Inferior parietal cortex (tissue), 1 donor: ENCODE results near the gene AMN1.
"Not testable (repeated sequence)": the region's sequence is repeated elsewhere in the genome, so short reads cannot be mapped to it uniquely, and the experiment has no call there.

Source experiments
- DNase-seq: peaks from one replicate; pipeline ENCODE4 v3.0.0-alpha.2; 2016; ENCODE audit errors: extremely low spot score

Gene AMN1

DNA sequence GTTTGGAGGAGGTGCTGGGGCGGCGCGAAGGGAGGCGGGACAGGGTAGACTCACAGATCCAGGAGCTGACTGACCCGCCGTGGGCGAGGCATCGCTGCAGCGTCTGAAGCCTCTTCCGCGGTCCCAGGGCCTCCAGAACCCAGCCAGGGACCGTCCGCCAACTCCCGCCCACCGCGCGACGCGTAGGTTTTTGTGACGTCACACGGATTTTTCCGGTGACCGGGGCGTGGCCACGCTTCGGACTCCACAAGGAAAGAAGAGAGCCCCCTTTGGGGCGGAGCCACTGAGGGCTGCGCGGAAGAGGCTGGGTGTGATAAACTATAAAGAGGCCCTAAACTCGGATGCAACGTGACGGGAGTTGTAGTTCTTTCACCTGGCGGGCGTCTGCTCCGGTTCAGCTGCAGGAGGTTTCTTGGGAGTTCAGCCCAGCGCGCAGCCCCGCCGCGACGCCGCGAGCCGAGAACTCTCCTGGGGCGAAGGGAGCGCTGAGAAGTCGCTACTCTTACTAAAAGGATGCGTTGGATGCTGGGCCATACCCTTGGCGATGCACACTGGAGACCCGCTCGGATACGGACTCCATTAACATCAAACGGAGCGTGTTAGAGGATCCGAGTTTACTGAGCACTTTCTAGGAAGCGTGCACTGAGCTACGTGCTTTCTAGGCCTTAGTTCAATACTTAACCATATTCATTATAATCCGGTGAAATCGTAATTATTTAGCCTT, at the start of gene AMN1:
Gene AMN1 (minus strand): TSS at position 105 of the 724 bp plus-strand sequence. CDS start 13 bp downstream, at position 92.
- DNase-seq = peak; percentile 99

DNA sequence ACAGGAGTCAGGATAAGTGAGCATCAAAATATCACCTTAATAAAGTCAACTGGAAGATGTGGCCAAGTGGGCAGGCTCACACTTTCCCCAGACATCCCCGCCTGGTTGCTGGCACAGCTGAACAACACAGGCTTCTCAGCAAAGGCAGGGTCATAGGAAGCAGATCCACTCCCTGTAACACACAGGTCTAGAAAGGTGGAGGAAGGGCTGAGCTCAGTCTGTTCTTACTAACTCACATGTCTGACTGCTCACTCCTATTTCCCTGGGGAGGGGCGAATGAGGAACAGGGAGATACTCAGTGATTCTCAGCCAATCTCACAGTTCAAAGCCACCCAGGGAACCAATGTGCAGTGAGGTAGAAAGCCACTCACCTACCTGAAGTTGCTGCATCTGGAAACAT, 45.0 kb upstream of the AMN1 start:
- DNase-seq = no peak

DNA sequence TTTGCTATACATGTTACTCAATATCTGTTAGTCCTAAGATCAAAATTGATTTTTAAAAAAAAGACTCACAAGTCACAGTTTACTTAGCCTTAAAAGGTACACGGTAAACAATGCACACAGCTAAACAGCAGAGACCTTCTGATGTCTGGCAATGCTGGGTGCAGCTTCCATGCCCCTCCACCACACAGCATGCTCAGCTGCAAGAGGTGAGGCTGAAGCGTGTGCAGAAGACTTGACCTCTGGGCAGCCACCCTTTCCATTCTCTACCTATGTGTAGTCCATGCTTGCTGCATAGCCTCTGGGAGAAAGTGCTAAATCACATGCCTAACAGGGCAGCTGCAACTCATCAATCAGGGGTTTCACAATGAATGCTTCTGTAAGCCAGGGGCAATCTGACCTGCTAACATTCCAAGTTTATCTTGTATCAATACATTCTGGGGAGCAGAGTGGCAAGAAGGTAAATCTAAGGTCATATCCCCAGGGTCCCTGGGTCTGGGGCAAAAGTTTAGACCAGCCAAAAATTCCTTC, 44.5 kb upstream of the AMN1 start:
- no peak for DNase-seq

DNA sequence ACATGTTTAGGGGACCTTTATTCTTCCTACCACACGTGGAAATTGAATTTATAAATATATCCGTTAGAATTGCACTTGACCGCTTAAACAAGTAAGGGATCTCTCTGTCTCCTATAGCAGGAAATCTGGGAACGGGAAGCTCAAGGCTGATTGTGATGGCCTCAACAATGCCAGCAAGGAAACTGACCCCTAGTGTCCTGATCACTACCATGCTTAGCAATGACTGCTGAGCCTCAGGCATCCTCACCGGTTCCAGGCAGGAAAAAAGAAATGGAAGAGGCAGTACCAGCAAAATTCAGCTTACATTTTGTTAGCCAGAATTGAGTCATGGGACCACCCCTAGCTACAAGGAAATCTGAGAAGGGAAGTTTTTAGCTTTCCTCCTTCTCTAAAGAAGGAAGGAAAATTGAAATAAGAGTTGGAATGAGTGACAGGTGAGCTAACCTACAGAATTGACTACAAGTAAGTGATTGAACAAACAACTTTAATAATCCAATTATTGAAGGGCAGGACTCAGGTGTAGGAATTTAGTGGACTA, 43.9 kb upstream of the AMN1 start:
- DNase-seq = no peak

DNA sequence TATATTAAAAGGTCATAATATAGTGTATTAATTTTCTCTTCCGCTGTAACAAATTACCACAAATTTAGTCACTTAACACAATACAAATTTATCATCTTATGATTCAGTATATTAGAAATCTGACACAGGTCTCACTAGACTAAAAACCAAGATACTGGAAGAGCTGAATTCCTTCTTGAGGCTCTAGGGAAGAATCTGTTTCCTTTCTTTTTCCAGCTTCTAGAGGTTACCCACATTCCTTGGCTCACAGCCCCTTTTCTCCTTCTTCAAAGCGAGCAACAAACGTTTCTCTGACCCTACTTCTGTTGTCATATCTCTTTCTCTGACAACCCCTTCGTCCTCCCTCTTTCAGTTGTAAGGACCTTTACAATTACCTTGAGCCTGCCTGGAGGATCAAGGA, 43.4 kb upstream of the AMN1 start:
- no peak for DNase-seq

DNA sequence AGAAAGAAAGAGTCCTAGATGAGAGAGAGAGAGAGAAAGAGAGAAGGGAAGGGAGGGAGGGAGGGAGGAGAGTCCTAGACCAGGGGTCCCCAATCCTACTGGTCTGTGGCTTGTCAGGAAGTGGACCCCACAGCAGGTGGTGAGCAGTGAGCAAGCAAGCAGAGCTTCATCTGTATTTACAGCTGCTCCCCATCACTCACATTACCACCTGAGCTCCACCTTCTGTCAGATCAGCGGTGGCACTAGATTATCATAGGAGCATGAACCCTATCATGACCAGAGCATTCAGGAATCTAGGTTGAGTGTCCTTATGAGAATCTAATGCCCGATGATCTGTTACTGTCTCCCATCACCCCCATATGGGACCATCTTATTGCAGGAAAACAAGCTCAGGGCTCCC, 39.2 kb upstream of the AMN1 start:
- no peak for DNase-seq

DNA sequence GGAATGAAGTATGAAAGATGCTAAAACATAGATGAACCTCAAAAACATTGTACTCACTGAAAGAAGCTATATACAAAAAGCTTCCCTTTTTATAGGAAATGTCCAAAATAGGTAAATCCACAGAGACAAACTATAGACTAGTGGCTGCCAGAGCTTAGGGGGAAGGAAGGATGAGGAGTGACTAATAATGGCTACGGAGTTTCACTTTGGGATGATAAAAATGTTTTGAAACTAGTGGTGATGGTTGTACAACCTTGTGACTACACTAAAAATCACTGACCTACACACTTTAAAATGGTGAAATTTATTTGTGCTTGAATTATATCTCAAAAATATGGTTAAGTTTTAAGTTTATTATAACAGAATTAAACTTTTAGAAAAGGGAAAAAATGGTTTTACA, 37.1 kb upstream of the AMN1 start:
- no peak for DNase-seq

DNA sequence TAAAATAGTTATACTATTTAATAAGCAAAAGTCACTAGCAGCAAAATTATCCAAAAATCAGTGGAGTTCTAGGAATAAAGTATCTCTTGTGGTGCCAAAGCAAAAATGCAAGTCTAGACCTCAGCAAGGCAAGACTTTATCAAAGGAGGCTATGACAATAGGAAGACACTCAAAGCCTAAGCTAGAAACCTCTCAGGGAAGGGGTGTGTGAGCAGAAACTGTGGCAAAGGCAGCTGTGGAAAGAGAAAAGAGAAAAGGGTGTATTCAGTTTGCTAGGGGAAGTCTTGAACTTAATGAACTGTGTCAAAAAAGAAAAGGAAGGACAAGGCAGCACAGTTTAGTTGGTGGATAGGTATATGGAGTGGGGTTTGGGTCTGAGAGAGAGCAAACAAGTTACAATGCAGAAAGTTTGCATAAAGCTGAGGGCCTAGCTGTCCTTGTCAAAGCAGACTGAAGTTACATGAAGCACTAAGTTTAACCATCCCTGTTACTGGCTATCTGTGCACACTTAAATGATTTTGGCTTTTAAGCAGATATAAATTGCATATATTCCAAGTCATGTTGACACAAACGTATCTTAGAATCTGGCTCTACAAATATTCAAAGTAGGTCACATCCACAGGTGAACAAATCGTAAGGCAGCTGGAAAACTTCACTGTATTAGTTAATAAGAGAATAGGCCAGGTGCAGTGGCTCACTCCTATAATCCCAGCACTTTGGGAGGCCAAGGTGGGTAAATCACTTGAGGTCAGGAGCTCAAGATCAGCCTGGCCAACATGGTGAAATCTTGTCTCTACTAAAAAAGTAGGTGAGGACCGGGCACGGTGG, 31.0 kb upstream of the AMN1 start:
- DNase-seq = no peak

DNA sequence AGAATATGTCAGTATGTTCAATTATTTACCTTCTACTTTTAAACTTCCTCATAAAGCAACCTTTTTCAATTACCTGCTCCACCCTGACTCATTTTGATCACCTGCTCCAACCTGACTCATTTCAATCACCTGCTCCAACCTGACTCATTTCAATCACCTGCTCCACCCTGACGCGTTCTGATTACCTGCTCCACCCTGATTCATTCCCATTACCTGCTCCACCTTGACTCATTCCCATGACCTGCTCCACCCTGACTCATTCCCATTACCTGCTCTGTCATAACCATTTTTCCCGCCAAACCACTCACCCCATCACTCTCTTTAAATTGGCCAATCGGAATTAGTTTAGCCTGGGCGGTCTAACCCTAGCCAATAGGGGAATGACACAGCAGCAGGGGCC, 29.5 kb upstream of the AMN1 start:
- not testable (repeated sequence) for DNase-seq

DNA sequence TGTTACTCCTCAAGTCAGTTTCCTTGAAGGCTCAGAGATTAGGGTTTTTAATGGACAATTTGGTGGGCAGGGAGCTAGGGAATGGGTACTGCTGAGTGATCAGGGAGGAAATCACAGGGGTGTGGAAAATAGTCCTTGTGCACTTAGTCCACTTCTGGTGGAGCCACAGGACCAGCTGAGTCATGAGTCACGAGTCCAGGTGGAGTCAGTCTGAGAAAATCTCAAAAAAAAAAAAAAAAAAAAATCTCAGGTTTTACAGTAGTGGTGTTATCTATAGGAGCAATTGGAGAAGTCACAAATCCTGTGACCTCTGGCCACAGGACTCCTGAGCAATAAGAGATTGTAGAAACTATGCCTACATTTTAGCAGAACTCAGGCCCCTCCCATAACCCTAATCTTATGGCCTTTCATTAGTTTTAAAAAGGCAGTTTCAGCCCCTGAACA, 28.2 kb upstream of the AMN1 start:
- DNase-seq = no peak

DNA sequence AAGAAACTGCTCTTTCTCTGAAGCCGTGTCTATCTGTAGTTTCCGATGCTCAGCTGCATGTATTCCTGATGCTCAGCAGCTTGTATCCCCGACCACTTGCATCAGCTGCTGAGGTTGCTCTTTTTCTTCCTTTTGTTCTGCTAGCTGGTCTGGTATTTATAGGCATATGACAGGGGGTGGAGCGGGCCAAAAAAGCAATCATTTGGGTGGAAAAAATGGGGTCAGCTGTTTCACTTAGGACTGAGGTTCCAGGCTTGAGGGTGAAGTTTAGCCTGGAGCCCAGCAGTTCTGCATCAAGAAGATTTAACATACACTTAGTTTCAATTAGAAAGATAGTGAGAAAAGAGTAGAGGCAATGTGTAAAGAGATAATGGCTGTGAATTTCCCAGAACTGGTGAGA, 23.6 kb upstream of the AMN1 start:
- DNase-seq = no peak

DNA sequence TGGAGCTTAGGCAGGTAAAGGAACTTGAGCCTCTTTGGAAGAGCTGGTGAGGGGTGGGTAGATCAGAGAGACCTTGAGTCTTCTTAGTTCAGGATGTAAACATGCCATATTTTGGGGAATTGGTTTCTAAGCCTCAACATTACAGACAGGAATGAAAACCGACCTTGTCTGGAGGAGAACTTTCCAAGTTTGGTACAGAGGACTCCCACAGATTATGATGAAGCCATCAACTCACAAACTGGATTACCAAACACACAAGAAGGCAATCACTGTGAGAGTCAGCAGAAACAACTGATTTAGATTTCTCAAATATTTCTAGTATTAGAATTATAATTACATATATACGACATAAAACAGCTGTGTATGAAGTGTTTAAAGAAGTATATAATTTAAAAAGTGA, 22.3 kb upstream of the AMN1 start:
- no peak for DNase-seq

DNA sequence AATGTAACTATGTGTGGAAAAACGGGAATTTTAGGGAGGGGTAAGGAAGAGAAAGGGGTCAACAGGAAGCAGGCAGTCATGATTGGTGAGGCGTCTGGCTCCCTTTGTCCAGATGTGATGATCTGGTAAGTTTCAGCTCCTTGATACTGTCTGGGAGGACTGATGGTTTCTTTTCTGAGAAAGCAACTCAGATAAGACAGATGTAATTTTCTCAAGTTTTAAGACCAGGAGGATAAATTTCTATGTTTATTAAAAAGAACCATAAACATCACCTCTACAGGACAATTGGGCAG, 21.9 kb upstream of the AMN1 start:
- no peak for DNase-seq

DNA sequence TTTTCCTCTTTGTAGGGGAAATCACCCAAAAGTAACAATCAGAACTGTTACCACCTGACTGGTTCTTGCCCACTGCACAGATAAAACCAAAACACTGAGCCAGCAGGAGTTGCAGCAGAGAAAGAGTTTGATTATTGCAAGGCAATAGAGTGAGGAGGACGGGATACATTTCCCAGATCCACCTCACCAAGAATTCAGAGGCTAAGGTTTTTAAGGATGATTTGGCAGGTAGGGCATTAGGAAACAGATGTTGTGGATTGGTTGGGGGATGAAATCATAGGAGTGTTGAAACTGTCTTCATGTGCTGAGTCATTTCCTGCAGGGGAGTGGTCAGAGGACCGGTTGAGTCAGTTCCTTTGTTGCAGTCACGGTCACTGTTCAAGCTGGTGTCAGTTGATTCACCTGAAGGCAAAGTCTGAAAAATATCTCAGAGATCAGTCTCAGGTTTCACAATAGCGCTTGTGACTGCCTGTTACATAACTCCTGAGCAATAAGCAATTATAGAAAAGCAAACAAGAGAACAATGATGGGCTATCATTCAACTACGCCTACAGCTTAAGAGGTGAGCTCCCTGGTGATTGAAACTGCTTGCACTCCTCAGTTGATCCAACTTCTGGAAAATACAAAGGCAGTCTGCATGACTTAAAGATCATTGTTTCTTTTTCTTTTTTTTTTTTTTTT, 20.3 kb upstream of the AMN1 start:
- no peak for DNase-seq

DNA sequence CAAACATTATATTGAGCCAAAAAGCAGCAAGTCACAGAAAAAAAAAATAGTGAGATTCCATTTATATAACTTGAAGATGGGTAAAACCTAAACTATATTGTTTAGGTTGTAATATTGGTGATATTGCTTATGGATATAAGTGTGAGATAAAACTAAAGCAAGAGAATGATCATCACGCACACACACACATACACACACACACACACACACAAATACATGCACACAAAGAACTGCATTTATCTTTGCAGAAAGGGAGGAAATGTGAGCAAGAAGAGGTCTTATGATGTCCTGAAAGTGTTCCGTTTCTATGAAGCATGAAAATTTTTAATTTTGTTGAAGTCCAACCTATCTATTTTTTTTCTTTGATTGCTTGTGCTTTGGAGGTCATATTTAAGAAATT, 16.4 kb upstream of the AMN1 start:
- DNase-seq = no peak

DNA sequence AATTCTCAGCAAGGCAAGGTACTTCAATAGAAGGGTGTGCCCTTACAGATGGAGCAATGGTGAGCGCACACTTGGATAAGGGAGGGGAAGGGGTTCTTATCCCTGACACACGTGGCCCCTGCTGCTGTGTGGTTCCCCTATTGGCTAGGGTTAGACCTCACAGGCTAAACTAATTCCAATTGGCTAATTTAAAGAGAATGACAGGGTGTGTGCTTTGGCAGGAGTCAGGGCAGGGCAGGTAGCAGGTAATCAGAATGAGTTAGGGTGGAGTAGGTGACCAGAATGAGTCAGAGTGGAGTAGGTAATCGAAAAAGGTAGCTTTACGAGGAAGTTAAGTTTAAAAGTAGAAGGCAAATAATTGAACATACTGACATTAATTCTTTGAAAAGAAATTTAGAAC, 15.5 kb upstream of the AMN1 start:
- DNase-seq = not testable (repeated sequence)

DNA sequence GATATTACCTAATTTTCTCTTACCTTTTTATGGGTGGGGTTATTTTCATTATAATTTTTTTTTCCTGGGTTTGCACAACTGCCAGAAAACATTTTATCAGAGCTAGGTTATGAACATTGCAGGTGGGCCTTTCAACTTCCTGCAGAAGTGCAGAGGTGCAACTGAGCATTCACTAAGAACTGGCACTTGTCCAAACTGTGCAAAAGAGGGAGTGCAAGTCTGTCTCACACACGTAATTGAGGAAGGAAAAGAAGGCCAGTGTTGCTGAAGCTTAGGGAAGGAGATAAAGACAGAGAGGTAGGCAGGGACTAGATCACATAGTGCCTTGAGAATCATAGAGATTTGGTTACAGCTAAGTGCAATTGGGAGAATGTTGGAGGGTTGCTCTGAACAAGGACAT, 14.1 kb upstream of the AMN1 start:
- no peak for DNase-seq

DNA sequence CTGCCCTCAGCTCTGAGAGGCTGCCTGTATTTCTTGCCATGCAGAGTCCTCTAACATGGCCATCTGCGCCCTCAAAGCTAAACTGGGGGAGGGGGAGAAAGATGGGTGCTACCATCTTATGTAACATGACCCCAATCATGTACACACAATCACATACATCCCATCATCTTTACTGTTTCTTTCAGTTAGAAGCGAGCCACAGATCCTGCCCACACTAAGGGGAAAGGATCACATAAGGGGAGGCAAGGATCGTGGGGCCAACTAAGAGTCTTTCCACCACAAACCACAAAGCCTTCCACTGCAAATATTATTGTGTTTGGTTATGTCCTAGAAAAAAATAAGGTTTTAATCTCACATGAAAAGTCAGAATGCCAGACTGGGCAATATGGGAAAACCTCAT, 11.8 kb upstream of the AMN1 start:
- no peak for DNase-seq

DNA sequence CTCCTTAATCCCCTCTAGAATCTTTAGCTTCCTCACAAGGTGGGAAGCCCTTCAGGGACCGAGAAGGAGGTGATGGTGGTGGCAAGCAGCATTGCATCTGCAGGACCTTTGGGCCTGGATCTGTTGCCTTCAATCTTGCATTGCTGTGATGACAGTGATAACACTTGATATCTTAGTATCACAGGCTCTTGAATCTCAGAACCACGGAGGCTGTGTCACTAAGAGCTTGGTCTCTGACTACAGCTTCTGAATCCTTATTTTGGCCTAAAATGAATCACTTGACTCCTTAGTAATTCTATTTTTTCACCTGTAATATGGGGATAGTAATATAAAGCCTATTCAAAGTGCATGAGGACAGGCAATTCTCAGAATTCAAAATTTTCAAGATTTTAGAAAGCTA, 8.9 kb upstream of the AMN1 start:
- DNase-seq = no peak

DNA sequence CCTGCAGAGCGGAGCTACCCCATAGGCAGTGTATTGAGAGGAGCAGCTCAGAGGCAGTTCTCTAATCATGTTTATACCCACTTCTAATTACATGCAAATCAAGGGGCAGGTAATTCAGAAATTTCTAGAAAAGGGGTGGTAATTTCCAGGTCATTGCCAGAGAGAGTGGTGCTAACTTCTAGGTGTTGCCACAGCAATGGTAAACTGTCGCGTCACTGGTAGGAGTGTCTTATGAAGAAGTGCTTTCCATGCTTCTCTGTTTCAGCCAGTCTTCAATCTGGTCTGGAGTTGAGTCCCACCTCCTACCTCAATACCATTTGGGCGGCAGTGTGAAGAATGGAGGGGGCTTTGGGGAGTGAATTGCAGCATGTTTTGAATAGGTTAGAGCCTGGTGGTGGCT, 8.5 kb upstream of the AMN1 start:
- no peak for DNase-seq

DNA sequence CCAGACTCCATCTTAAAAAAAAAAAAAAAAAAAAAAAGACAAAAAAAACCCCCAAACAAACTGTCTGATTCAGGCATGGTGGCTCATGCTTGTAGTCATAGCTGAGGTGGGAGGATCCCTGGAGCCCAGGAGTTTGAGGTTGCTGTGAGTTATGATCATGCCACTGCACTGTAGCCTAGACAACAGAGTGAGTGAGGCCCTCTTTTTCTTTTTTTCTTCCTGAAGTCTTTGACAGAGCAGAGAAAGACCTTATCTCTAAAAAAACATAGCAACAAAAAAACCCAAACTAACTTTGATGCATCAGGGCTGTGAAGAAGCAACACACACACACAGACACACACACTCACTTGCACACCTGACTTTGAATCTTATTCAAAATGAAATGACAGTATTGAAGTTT, 7.7 kb upstream of the AMN1 start:
- DNase-seq = no peak
